ENCODE results near the gene CLRN2.

CLRN2 gene

GRCh38 chr4:17504081-17504480 is 10.9 kb upstream of the CLRN2 start:
- Histone ChIP-seq H4K91ac (ENCODE audit: low read length) (no peak overlapping the region), H3K14ac (ENCODE audit: low read length in 2 of 2) (no peak overlapping the region), H2BK15ac (ENCODE audit: low read depth, poor library complexity, severe bottlenecking) (no peak overlapping the region), H3K36me3 (ENCODE audit: control insufficient read depth in 1 of 2, insufficient read depth in 2 of 2, low read depth in 1 of 2, low read length in 2 of 2) (peaks cover 20 to 91% of the 10 kb centered on the region in 2 experiments), H3K27me3 (ENCODE audit: control insufficient read depth in 1 of 2, insufficient read depth in 1 of 2, low read length in 2 of 2) (no peaks in the 10 kb centered on the region), H4K8ac (ENCODE audit: low read length) (no peak overlapping the region), H2BK12ac (ENCODE audit: low read length in 2 of 2) (no peak overlapping the region), H3K4me1 (ENCODE audit: control insufficient read depth, insufficient read depth, low read depth, low read length) (no peaks in the 10 kb centered on the region), H3K23ac (ENCODE audit: low read length in 2 of 2) (no peak overlapping the region), H2AFZ (ENCODE audit: low read depth, low read length) (no peak overlapping the region), H2BK120ac (ENCODE audit: low read depth, low read length) (no peak overlapping the region), H3K79me1 (replicated peaks; ENCODE audit: low read length, poor library complexity, severe bottlenecking) (peaks cover 10% of the 10 kb centered on the region), H3K9ac (ENCODE audit: low read length) (no peak overlapping the region), H3K9me3 (ENCODE audit: control insufficient read depth, low read length) (no peaks in the 10 kb centered on the region), H3K4ac (ENCODE audit: low read depth in 1 of 2, low read length in 2 of 2) (no peak overlapping the region), H3K18ac (ENCODE audit: low read depth in 1 of 2, low read length in 2 of 2) (no peak overlapping the region), H3K27ac (ENCODE audit: low read length, poor library complexity, severe bottlenecking) (no peak overlapping the region), H2AK5ac (ENCODE audit: low read length, severe bottlenecking) (no peak overlapping the region), H3K4me2 (ENCODE audit: low read length, poor library complexity, severe bottlenecking) (no peak overlapping the region), H3K4me3 (ENCODE audit: insufficient read depth in 1 of 2, low read depth in 1 of 2, low read length in 2 of 2) (no peak overlapping the region), H2BK5ac (ENCODE audit: low read depth, low read length, poor library complexity, severe bottlenecking) (no peak overlapping the region)
- WGBS, result 94% methylated on average over 7 of the region's 7 CpGs
- DNase-seq, result no peak

- Histone ChIP-seq H2BK12ac (ENCODE audit: low read length in 2 of 2) (no peak overlapping the region), H4K8ac (ENCODE audit: low read length) (no peak overlapping the region), H3K27ac (ENCODE audit: low read length, poor library complexity, severe bottlenecking) (no peak overlapping the region), H2AFZ (ENCODE audit: low read depth, low read length) (no peak overlapping the region), H3K79me1 (replicated peaks; ENCODE audit: low read length, poor library complexity, severe bottlenecking) (peaks cover 20% of the 10 kb centered on the region), H3K14ac (ENCODE audit: low read length in 2 of 2) (no peak overlapping the region), H3K18ac (ENCODE audit: low read depth in 1 of 2, low read length in 2 of 2) (peak overlapping the region in 1 of 2 experiments; percentile 46), H2AK5ac (ENCODE audit: low read length, severe bottlenecking) (peak overlapping the region; percentile 12), H3K9ac (ENCODE audit: low read length) (peak overlapping the region; percentile 93), H3K4me2 (ENCODE audit: low read length, poor library complexity, severe bottlenecking) (no peak overlapping the region), H2BK15ac (ENCODE audit: low read depth, poor library complexity, severe bottlenecking) (no peak overlapping the region), H3K27me3 (ENCODE audit: control insufficient read depth in 1 of 2, insufficient read depth in 1 of 2, low read length in 2 of 2) (peaks cover under 1 to 4% of the 10 kb centered on the region in 2 experiments), H4K91ac (ENCODE audit: low read length) (no peak overlapping the region), H3K23ac (ENCODE audit: low read length in 2 of 2) (no peak overlapping the region), H3K4ac (ENCODE audit: low read depth in 1 of 2, low read length in 2 of 2) (no peak overlapping the region), H3K4me1 (ENCODE audit: control insufficient read depth, insufficient read depth, low read depth, low read length) (peaks cover 7% of the 10 kb centered on the region), H2BK120ac (ENCODE audit: low read depth, low read length) (no peak overlapping the region), H3K4me3 (ENCODE audit: insufficient read depth in 1 of 2, low read depth in 1 of 2, low read length in 2 of 2) (peak overlapping the region in 1 of 2 experiments; percentile 87), H2BK5ac (ENCODE audit: low read depth, low read length, poor library complexity, severe bottlenecking) (no peak overlapping the region), H3K36me3 (ENCODE audit: control insufficient read depth in 1 of 2, insufficient read depth in 2 of 2, low read depth in 1 of 2, low read length in 2 of 2) (peaks cover 10 to 44% of the 10 kb centered on the region in 2 experiments), H3K9me3 (ENCODE audit: control insufficient read depth, low read length) (no peaks in the 10 kb centered on the region)
- WGBS, result 84% methylated on average over 3 of the region's 3 CpGs
- DNase-seq, result no peak
Measured at GRCh38 chr4:17510582-17510981, 4.4 kb upstream of the CLRN2 start.

GRCh38 chr4:17511051-17511450 is 3.9 kb upstream of the CLRN2 start:
- Histone ChIP-seq H4K91ac (ENCODE audit: low read length) (no peak overlapping the region), H2BK12ac (ENCODE audit: low read length in 2 of 2) (no peak overlapping the region), H2BK5ac (ENCODE audit: low read depth, low read length, poor library complexity, severe bottlenecking) (no peak overlapping the region), H2BK120ac (ENCODE audit: low read depth, low read length) (no peak overlapping the region), H3K4ac (ENCODE audit: low read depth in 1 of 2, low read length in 2 of 2) (no peak overlapping the region), H3K36me3 (ENCODE audit: control insufficient read depth in 1 of 2, insufficient read depth in 2 of 2, low read depth in 1 of 2, low read length in 2 of 2) (peaks cover 9 to 39% of the 10 kb centered on the region in 2 experiments), H3K9me3 (ENCODE audit: control insufficient read depth, low read length) (no peaks in the 10 kb centered on the region), H2BK15ac (ENCODE audit: low read depth, poor library complexity, severe bottlenecking) (no peak overlapping the region), H3K23ac (ENCODE audit: low read length in 2 of 2) (no peak overlapping the region), H3K4me3 (ENCODE audit: insufficient read depth in 1 of 2, low read depth in 1 of 2, low read length in 2 of 2) (peak overlapping the region in 1 of 2 experiments; percentile 87), H2AK5ac (ENCODE audit: low read length, severe bottlenecking) (no peak overlapping the region), H3K4me2 (ENCODE audit: low read length, poor library complexity, severe bottlenecking) (peak overlapping the region; percentile 87), H3K4me1 (ENCODE audit: control insufficient read depth, insufficient read depth, low read depth, low read length) (peaks cover 7% of the 10 kb centered on the region), H3K14ac (ENCODE audit: low read length in 2 of 2) (no peak overlapping the region), H3K27ac (ENCODE audit: low read length, poor library complexity, severe bottlenecking) (no peak overlapping the region), H3K79me1 (replicated peaks; ENCODE audit: low read length, poor library complexity, severe bottlenecking) (peaks cover 16% of the 10 kb centered on the region), H3K18ac (ENCODE audit: low read depth in 1 of 2, low read length in 2 of 2) (no peak overlapping the region), H2AFZ (ENCODE audit: low read depth, low read length) (no peak overlapping the region), H4K8ac (ENCODE audit: low read length) (no peak overlapping the region), H3K9ac (ENCODE audit: low read length) (peak overlapping the region; percentile 93), H3K27me3 (ENCODE audit: control insufficient read depth in 1 of 2, insufficient read depth in 1 of 2, low read length in 2 of 2) (peaks cover 6 to 9% of the 10 kb centered on the region in 2 experiments)
- 1% methylated on average over 8 of the region's 9 CpGs for WGBS
- DNase-seq, result peak; percentile 43

GRCh38 chr4:17511509-17511949 is 3.4 kb upstream of the CLRN2 start:
- Histone ChIP-seq H3K4me3 (ENCODE audit: insufficient read depth in 1 of 2, low read depth in 1 of 2, low read length in 2 of 2) (peak overlapping the region; percentile 74 to 87), H3K14ac (ENCODE audit: low read length in 2 of 2) (peak overlapping the region in 1 of 2 experiments; percentile 2), H3K23ac (ENCODE audit: low read length in 2 of 2) (no peak overlapping the region), H2AFZ (ENCODE audit: low read depth, low read length) (peak overlapping the region; percentile 0), H3K9me3 (ENCODE audit: control insufficient read depth, low read length) (no peaks in the 10 kb centered on the region), H3K79me1 (replicated peaks; ENCODE audit: low read length, poor library complexity, severe bottlenecking) (peaks cover 16% of the 10 kb centered on the region), H3K18ac (ENCODE audit: low read depth in 1 of 2, low read length in 2 of 2) (peak overlapping the region; percentile 73 to 87), H3K9ac (ENCODE audit: low read length) (peak overlapping the region; percentile 93), H3K27me3 (ENCODE audit: control insufficient read depth in 1 of 2, insufficient read depth in 1 of 2, low read length in 2 of 2) (peaks cover 10% of the 10 kb centered on the region in 2 experiments), H3K4ac (ENCODE audit: low read depth in 1 of 2, low read length in 2 of 2) (peak overlapping the region in 1 of 2 experiments; percentile 64), H2BK120ac (ENCODE audit: low read depth, low read length) (no peak overlapping the region), H4K91ac (ENCODE audit: low read length) (no peak overlapping the region), H3K36me3 (ENCODE audit: control insufficient read depth in 1 of 2, insufficient read depth in 2 of 2, low read depth in 1 of 2, low read length in 2 of 2) (peaks cover 8 to 35% of the 10 kb centered on the region in 2 experiments), H3K4me1 (ENCODE audit: control insufficient read depth, insufficient read depth, low read depth, low read length) (peaks cover 8% of the 10 kb centered on the region), H2BK15ac (ENCODE audit: low read depth, poor library complexity, severe bottlenecking) (peak overlapping the region; percentile 88), H4K8ac (ENCODE audit: low read length) (peak overlapping the region; percentile 67), H2BK12ac (ENCODE audit: low read length in 2 of 2) (no peak overlapping the region), H3K4me2 (ENCODE audit: low read length, poor library complexity, severe bottlenecking) (peak overlapping the region; percentile 87), H2BK5ac (ENCODE audit: low read depth, low read length, poor library complexity, severe bottlenecking) (no peak overlapping the region), H2AK5ac (ENCODE audit: low read length, severe bottlenecking) (no peak overlapping the region), H3K27ac (ENCODE audit: low read length, poor library complexity, severe bottlenecking) (no peak overlapping the region)
- under 1% methylated on average over 29 of the region's 32 CpGs for WGBS
- DNase-seq, result peak; percentile 61
